ENCODE measurements around the gene NENF.

The NENF gene

DNA sequence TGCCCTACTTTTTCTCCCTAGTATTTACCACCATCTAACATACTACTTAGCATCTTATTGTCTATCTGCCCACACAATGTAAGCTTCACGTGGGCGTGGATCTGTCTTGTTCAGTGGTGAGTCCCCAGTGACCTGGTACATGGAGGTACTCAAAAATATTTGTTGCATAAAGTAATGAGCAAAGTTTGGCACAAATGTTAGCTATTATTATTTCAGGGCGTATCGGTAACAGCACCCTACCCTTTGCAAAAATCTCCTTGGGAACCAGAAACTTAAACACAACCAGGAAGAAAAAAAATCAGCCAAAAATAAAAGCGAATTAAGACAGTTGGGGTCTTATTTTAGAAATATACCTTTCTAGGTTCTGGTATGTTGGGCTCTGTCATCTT is 454 bp upstream of the NENF start:
- no peak for DNase-seq

DNA sequence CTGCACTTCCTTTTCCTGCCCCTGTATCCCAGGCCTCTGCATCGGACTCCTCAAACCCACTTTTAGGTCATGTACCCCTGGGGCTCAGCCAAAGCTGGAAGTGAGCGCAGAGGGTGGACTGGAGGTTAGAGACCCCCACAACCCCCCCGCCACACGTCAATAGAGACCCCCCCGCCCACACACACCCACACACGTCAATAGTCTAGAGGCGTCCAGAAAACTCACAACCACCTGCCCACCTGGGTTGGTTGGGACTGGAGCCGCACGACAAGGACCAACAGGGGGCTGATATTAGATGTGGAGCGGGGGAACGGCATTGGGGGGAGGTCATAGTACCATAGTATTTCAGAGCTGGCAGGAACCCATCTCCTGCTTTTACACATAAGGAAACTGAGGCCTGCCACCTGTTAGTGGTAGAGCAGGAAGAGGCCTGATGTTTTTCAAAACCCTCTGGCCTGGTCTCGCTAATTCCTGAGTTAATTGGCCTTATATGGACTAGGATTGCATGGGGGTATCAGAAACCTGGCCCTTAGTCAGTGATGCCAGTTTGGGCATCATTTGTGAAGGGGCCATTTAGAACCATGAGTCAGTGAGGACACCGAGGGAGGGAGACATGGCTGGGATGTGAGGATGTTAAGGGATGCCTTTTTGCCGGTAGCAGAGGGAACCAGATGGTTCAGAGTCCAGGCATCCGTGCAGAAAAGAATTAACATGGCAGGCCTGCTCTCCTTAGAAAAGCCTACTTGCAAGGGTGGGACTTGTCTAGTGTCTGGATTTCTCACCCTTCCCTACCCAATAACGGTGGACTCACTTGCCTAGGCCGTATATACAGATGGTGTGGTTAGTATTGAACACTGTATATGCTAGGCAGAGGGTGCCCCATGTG is 1.1 kb downstream of the NENF start:
- no peak for DNase-seq

DNA sequence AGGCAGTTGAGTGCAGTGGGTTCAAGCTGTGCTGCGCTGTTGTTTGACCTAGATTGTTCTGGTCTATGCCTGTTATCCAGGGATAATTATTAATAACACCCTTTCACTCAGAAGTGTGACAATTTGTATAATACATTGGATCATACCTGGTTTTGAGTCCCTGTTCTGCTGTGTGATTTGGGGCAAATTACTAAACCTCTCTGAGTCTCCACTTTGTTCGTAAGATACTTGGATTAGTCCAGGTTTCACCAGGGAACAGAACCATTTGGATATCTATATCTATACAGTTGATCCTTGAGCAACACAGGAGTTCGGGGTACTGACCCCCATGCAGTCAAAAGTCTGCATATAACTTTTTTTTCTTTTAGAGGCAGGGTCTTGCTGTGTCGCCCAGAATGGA is 2.3 kb downstream of the NENF start:
- DNase-seq = no peak

DNA sequence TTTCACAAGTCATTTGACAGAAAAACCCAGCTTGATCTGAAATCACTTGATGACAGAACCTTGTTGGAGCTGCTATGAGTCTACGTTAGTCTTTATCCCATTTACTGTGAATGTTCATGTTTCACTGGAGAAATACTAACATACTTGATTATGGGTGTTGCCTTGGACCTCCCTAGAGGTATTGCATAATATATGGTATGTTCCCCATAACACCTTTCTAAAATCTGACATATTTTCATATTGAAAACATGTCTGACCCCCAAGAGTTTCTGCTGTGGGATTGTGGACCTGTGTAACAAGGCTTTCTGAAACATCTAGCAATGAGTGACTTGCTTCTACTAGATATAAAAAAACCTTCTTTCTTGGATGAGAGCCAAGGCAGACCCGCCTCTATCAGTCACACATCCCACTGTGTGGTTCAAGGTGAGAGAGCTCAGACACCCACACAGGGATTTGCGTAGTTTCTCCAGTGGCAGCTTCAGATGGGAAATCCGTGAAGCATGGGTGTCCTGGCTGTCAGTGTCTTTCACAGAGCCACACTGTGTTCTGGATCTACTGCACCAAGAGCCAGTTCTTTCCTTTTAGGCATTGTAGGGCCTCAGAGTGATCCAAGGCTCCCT is 4.6 kb downstream of the NENF start:
- DNase-seq = no peak

DNA sequence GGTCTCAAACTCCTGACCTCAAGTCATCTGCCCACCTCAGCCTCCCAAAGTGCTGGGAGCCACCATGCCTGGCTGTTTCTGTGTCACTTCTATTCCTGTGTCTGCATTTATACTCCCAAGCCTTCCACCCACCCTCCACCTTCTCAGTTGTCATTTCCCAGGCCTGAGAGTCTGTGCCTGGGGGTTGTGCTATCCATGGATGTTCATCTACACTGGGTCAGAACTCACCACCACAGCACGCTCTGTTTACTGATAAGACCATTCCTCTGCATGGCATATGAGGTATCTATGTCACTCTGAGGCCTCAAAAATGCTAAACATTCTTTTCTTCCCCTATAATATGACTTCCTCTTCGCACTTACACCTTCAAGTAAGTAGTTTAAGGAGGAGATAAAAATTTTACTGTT is 6.1 kb downstream of the NENF start:
- no peak for DNase-seq

DNA sequence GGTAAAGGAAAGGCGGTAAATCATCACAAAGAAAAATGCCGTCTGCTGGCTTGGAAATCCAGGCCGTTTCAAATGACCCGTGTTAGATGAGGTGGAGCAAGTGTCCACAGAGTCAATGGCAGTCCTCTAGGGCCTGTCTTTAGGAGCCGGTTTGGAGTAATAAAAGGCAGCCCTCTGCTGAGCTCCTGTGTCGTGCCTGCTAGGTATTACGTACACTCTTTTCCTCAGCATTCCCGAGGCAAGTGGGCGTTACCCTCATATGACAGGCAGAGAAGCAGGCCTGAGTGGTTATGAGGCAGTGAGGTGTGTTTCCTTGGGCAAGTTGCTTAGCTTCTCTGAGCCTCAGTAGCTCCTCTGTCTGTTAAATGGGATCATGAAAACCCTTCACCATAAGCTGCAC is 7.7 kb downstream of the NENF start:
- DNase-seq = no peak

DNA sequence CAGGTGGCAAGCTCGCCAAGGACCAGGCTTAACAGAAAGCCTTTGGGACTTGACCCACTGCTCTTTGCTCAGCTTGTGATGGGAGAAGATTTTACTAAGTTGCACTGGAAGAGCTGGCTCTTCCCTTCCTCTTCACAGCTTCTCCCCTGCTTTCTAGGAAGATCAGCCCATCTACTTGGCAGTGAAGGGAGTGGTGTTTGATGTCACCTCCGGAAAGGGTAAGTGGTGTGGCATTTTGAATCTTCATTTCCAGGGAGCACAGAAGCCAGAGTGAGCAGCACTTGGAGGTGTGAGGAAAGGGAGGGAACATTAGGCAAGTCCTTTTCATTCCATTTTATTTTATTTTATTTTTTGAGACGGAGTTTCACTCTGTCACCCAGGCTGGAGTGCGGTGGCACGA is 9.7 kb downstream of the NENF start:
- DNase-seq = no peak

DNA sequence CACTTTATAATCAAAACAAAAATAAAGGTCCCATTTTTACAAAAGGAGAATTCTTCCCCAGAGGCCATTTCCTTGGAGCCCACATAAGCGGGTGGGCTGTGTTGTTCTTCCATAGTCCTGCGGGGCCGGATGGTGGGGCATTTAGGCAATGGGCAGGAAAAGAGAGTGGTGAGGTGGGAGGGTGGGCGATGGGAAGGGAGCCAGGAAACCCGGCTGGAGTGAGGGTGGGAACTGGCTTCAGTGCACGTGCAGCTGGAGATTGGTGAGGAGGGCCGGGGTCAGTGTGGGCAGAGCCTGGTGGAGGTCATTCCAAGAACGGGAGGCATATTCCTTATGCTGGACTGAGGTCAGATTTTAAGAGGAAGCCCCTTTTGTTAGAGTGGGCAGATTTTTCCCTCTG is 13.6 kb downstream of the NENF start:
- no peak for DNase-seq

DNA sequence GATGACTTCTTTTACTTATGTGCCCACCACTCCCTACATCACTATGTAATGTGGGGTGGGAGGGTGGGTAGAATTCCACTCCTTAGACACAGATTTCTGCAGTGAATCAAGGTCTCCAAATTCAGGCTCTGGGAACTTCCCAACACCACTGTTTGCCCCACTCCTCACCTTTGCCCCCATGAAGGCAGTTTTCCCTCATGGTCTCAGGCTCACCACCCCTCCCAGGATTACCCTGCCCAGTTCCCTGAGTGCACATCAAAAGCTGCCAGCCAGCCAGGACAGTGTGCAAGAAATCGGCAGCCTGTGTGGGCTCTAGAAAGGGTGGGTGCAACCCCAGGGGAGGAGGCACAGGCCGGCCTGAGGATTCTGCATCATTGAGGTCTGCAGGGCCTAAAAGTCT is 14.8 kb downstream of the NENF start:
- no peak for DNase-seq

DNA sequence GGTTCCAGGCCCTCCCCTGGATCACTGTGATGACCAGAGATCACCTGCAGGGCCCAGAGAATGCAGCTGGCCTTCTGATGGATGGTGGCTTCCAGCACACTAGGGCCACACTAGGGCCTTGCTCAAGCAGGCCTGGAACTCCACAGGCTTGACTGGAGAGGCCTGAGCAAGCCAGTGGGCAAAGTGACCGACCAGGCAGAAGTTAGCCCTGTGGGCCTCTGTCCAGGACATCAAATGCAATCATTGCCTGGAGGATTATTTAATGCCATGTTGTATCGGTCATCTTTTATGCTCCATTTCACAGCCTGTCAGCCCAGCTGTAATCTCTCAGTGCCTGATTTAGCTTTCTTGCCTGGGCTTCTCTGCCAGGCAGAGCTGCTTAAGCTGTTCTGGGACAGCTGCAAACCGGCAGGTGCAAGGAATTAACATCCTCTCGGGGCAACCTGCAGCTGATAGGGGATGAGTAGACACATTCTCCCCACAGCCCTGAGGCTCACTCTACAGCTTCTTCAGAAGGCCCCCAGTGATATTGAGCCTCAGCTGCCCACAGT is 17.7 kb downstream of the NENF start:
- no peak for DNase-seq

DNA sequence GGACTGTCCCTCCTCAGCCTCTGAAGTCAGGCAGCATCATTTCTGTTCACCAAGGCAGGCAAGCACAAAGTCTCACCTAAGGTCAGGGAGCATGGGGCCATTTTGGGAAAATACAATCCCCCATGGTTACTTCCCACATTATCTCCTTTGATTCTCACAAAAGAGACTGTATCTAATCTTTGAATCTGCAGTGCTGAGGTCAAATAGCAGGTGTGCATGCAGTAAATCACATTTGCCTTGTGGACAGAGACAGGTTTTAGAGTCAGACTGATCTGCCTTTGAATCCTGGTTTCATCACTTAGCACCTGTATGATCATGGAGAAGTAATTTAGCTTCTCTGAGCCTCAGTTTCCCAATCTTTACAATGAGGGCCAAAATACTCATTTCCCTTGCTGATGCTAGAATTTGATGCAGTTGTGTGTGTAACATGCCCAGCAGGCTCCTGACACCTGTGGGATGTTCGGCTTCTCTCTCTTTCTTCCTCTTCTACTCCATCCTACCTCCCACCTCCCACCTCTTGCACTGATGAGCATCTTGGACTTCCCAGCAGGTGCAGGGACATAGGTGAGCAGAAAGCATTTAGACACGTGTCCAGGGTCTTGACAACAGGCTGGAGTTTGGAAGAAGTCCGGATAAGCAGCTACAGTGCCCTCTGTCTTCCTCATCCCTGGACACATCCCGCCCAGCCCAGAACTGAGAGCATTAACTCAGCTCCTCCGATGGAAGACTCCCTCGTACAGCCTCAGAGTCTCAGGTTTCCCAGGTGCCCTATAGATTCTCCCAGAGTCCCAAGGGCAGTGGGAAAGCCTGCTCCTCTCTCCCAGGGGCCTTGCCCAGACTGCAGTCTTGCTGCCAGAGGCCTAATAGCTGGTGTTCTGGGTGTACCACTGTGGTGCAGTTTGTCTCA is 18.9 kb downstream of the NENF start:
- DNase-seq = no peak

DNA sequence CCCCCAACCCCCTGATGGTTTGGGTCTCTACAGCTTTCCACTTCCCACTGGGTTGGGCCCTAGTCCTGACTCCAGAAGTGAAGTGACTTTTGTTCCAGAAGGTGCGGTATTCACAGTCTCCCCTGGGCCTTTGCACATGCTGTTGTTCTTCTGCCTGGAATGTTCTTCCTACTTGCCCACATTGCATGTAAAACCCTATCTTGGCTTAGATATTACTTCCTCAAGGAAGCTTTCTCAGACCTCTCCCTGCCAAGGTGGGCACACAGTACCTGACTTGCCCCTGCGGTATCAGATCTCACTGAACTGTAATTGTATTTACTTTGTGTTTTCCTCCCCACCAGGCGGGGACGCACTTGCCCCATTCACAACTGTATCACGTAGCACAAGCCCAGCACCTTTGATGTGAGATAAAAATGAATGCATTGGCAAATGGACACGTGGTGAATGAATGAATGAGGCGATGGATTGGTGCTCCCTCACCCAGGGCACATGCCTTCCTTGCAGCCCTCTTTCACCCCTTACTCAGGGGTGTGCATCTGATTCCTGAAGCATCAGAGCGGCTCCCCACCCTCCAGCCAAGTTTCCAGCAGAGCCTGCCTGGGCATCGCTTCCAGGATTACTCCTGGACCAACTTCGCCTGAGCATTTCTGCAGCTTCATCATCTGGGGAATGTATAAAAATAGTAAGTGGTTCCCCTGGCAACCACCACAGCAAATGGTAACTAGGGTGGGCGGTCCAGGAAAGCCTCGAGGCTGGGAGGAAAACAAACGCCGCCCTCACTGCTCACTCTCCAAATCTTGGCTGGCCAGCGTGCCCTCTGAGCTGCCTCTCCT is 19.8 kb downstream of the NENF start:
- peak; percentile 73 for DNase-seq

DNA sequence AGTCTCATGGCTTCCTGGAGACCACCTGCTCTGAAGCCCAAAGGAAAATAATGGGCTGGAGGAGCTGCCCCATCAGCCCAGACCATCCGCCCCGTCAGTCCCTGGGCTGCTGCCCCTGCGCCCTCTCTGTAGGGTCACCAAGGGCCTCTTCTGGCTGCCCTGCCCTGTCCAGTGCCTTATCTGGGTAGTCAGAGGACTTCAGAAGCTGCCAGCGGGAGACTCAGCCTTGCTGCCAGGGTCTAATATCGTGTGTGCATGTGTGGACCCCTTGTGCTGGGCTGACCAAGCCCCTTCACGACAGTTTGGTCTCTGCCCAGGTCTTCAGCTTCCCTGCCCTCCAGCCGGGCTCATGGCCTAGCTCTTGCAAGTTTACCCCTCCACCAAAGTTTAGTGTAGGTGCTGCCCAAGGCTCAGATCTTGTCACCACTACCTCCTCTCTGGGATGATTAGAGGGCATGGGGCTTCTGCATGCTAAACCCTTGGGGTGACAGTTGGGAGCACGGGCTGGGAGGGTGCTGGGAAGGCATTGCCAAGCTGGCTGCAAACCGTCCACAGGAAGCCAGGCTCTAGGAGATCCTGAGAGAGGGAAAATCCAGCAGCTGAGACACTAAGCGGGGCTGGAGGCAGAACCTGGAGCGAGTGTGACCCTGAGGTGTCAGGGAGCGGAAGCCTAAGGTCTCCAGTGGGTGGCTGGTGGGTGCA is 20.6 kb downstream of the NENF start:
- DNase-seq = no peak

DNA sequence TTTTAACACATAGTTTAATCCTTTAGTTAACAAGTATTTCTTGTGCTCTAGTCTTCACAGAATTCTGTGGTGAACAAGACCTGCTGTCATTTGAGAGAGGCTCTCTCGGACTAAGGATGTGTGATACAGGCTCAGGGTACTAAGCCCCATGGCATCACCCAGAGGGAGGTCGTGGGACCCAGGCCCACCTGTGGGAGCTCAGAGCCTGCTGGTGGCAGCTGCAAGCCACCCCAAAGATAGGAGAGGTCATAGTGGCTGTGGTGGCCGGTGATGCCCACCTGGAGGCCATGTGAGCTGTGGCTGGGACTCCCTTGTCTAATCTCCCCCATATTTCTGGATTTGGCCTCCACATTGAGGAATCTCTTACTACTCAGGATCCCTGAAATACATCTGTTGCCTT is 22.0 kb downstream of the NENF start:
- no peak for DNase-seq

DNA sequence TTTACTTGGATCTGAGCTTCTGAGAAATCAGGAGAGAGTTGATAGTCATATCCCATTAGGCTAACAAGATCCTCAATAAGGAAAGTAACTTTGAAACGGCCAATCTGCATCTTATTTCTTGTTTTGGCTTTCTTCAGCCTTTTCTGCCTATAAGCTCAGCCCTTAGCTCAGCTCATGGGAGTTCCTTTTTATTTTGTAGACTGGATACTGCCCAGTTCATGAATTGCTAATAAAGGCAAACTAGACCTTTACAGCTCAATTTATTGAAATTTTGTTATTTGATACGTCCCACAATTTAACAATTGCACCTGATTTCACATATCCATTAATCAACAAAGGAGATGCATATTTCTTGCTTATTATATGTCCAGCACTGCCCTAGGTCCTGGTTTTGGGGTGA is 22.7 kb downstream of the NENF start:
- DNase-seq = no peak

DNA sequence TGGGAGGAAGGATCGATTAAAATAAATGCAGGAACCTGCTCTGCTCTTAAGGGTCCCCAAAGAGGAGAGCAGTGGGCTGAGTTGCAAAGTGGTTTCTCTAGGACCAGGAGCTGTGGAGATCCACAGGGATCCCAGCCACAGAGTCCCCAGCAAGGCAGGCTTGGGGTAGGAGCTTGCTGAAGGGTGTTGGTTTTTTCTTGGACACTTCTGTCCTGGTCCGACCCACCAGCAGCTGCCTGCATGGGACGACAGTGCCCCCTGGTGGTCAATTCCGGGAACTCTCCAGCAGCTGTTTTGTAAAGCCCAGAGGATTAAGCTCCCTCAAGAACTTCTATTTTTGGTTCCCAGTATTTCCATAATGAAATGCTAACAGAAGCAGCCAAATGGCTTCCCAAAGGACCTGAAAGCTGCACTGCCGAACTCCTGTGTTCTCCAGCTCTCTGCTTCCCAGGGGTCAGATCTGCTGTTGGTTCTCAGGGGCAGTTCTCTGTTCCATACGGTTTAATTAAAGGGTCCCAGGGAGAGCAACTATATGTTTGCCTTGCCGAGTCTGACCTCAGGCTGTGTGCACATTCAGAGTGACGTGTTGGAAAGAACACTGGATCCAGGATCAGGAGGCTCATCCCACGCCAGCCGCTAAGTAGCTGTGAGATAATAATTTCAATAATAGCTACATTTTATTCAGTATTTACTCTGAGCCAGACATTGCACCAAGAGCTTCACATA is 23.2 kb downstream of the NENF start:
- DNase-seq = peak; percentile 57

DNA sequence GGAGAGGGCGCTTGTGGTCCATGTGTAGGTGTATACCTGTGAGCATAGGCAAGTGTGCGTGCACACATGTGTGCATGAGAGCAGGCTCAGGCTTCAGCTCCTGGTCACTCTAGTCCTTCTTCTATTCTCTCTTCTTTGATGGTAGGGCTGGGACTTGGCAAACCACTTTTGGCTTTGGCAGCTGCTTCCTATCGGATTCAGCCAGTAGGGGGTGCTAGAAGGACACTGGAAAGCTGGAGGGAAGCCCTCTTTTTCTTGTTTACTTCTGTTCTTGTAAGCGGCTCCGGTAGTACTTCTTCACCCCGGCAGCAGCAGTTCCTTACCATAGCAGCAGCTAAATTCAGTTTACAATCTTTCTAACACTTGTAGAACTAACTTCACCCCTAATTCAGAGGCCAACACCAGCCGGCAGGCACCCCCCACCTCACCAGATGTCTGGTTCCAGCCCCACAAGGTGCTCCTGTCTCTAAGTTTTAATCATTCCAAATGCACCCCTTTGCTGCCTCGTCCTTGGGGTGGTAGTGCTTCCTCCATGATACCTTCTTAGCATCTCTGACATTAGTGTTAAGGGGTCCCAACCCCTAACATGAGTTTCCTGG is 25.1 kb downstream of the NENF start:
- no peak for DNase-seq

DNA sequence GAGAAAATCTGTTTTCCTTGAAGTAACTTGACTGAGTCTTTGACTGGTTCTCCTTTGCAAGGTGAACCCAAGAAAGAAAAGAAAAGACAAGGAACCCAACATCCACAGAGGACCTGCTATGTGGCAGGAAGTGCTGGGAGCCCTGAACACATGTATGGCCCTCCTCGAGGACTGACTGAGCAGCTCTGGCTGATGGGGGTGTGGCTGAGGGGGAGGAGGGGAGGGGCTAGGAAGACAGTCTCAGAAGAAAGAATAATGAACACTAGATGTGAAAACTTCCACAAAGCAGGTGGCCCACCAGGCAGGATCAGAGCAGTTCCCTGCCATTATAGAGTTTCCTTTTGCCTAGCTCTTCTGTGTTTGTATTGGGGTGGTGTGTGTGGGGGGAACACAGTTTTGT is 26.1 kb downstream of the NENF start:
- DNase-seq = no peak

DNA sequence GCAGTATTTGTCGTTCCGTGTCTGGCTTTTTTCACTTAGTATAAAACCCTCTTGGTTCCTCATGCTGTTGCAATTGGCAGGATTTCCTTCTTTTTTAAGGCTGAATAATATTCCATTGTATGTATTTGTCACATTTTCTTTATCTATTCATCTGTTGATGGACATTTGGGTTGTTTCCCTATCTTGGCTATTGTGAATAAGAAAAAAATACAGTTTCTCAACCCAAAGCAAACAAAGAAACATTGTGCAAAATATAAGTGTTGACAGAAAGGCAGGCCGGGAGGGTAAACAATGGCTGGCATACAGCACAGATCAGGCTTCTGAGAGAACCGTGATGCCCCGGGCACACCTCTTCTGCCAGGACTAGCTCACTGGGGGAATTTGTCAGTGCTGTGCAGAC is 26.9 kb downstream of the NENF start:
- DNase-seq = no peak

DNA sequence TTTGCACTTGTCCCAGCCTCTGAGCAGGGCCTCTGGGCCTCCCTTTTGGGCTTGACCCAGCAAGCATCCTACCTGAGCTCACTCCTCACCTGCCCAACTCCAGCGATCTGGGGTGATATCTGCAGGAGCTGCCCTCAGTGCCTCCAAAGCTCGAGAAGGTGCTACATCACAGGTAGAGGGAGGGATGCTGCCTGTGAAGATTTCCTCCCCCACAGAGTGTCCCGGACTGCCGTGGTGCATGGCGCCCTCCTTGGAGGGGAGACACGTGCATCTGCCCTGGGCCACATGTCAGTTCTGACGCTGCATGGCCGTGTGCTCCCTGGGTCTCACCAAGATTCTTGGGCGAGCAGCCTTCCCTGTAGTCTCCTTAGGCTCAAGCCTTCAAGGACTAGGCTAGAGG is 27.7 kb downstream of the NENF start:
- no peak for DNase-seq
